GM18505 (cell line): Measurements from ENCODE around the gene RABGAP1.

Experiments
- ATAC-seq: cut with Tn5 transposase; IDR thresholded peaks from one replicate; pipeline ENCODE4 v1.9.1; 2021; ENCODE audit not compliant: unreplicated experiment
- POLR2A ChIP-seq: IDR thresholded peaks from 4 replicates; pipeline ENCODE4 v1.6.1; 2011; ENCODE audit warnings: borderline replicate concordance; ENCODE audit not compliant: insufficient read depth, insufficient read length; ENCODE audit errors: extremely low read depth

Gene RABGAP1

DNA sequence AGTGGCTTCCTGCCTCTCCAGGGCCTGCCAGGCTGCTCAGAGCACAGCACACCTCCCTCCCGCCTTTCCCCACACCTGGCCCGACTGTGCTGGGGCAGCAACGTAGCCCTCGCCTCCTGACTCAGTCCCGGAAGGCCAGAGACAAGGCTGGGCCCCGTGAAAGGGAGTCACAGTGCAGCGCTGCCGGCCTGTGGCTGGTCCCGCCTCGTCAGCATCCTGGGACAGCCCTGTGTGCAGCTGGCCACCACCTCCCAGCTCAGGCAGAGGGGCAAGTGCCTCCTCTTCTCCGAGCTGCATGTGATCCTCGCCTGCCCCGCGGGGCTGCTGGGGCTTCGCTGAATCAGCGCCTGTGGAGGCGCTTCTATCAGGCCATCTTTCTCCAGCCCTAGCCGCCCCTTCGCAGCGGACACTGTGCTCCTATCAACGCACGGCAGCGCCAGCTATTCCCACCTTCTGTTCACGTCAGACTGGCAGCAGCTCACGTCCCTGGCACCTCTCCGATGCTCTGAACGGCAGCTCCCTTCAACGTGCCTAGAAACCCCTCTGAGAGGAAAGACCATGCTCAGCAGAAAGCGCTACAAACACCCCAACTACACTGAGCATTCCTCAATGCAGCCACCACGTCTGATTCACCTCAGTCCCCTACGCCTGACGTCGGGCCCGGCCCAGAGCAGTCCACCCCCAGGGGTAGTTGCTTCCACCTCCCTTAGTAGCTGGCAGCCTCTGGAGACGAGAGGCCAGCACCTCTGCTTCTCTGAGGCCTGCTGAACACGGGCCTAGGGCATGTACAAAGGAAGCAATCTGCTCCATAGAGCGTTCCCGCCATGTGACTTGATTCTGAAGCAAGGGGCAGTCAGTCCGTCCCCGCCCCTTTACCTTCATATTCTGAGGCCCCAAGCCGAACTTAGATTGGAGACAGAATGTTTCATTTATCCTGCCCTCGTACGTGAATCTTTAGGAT, 171.5 kb downstream of the RABGAP1 start:
- TF ChIP-seq POLR2A: no peak
- no peak for ATAC-seq

DNA sequence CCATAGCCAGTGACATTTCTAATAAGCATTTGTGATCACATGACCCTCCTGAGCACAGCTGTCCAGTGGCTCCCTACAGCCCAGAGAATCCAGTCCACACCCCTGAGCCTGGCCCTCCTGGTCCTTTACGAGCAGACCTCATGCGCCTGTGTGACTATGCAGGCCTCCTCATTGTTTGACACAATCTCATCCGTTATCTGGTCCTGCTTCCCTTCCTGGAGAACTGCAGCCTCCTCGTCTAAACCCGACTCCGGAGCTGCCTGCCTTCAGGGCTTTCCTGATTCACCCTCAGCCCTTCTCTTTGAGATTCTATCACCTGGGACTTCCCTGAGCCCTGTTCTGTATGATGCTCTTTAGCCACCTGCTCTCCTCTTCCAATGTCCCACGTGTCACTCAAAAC, 172.4 kb downstream of the RABGAP1 start:
- no peak for TF ChIP-seq POLR2A
- ATAC-seq: no peak

DNA sequence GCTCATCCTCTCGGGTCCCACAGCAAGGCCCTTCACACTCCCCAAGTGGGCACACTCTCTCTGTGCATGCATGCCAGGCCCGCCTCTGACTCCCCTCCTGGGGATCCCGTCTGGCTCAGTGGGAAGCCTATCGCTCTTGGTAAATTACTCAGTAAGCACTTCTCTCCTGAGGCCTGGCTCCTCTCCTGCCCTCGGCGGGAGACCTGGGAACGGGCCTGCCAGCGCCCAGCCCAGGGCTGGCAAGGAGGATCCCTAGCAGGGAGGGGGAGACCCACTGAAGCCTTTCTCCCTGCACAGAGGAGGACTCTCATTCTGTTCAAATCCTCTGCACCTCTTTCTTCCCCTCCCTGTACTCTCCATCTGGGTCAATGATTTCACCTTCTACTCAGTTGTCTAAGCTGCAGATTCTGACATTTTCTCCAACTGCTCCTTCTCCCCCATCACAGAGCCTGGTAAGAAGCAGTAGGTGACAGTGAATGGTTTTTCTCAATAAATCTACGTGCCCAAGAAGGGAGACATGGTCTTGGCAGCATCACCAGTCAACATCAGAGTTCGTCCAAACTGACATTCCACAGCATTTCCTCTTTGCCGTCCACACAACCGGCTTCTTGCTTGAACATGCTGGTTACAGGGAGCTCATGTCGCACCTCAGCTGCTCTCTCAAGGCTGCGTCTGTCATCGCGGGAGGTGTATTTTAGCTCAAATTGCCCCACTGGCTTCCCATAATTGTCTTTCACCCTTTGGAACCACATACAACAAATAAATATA, 174.5 kb downstream of the RABGAP1 start:
- TF ChIP-seq POLR2A: no peak
- no peak for ATAC-seq

DNA sequence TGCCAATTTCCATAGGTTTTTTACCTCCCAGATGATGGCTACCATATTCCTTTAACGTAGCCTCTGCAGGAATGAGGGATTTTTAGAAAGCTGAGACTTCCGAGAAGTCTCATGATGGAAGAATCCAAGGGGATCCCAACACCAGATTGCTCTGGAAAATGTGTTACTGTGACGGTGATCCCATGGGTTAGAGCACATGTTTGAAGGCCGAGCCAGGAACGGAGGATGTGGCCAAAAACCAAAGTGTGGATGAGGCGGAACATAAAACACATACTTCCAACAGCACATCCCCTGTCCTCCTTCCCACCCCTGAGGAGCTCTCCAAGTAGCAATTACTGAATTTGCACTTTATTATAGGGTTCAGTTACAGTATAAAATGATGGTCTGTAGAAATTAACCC, 175.2 kb downstream of the RABGAP1 start:
- no peak for TF ChIP-seq POLR2A
- no peak for ATAC-seq

DNA sequence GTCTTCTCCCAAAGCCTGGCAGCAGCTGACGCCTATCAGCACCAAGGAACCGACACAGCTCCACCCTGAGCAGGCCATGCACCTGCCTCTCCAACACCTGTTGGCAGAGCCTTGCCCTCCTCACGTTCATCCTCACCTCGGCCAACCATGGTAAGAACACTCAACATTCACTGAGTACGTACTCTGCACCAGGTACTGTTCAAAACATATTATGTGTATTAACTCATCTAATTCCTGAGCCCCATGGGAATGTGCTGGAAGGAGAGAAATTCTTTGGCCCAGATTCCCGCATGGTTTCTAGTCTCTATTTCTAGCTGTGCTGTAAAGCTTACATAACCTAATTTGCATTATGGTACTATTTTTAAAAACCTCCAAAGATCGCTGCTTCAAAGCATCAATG, 178.7 kb downstream of the RABGAP1 start:
- no peak for ATAC-seq

DNA sequence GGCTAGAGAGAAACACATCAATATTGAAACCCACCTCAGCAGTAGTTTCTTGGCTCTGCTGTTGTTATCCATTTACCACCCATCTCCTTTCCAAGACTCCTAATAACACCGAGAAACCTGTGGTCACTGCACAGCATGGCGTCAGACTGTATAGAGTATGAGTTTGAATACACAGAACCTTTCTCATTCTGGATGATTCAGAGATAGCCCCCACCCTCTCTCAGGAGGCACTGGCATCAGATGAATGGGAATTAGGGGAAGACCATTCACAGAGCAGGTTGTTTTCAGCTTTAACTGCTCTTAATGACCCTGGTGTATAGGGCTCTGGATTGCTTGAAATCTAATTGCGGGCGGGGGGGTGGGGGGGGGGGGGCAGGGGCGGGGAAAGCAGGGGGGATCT, 179.3 kb downstream of the RABGAP1 start:
- no peak for TF ChIP-seq POLR2A

More for the DNA sequence above, 178.7 kb downstream of the RABGAP1 start:
- no peak for TF ChIP-seq POLR2A

DNA sequence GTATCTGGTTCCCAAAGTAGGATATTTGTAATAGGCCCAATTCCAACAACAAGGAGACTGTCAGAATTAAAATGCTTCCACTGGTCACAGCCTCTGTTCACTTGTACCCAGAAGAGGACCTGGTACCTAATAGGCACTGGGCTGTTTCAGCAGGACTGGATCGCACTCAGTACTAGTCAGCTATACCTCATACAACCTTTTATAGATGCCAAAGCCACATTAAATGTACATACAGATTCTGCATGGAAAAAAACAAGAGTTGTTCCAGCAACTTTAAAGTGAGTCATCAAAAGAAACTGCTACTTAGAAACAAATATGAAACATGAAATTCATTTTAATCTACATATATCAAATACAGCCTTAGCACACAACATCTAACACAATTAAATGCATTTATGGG, 180.1 kb downstream of the RABGAP1 start:
- ATAC-seq: no peak
- no peak for TF ChIP-seq POLR2A

More for the DNA sequence above, 179.3 kb downstream of the RABGAP1 start:
- no peak for ATAC-seq

DNA sequence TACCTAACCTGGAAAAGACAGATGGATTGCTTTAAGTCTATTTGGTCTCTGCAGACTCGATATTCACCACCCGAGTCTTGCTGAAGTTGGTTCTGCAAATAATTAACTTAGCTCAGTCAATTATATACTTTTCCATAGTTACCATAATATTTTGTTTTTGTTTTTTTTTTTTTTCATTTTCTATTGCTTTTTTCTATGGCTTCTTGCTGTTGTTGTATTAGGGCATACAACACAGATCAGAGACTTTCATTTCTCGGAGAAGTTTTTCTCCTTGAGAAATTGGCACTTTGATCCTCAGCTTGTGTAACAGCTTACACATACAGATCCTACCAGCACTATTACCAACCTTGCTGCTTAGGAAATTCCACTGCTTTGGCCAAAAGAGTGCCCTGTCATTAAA, 180.6 kb downstream of the RABGAP1 start:
- ATAC-seq: no peak
- TF ChIP-seq POLR2A: no peak

DNA sequence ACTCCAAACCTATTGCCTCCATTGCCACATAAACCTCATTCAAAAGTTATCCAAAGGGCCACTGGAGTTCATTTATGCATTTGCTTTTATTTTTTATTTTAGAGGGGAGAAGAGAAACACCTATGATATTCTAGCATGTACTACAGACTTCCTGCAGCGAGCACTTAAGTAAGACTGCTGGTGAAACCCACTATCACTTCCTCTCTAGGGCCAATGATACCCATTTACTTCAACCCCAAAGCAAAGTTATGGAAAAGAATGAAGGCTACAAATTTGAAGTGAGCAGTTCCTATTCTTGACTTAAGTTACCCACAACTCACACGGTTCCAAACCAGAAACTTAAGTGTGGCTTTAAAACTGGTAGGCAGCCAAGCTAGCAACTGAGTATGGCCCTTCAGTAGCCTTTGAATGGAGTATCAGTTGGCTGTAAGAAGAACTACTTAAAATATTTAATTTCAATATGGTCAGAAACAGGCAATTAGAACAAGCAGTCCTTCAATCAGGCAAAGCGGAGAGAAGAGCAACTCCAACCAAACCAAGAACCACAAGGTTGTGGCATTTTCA, 186.8 kb downstream of the RABGAP1 start:
- TF ChIP-seq POLR2A: no peak
- ATAC-seq: no peak

DNA sequence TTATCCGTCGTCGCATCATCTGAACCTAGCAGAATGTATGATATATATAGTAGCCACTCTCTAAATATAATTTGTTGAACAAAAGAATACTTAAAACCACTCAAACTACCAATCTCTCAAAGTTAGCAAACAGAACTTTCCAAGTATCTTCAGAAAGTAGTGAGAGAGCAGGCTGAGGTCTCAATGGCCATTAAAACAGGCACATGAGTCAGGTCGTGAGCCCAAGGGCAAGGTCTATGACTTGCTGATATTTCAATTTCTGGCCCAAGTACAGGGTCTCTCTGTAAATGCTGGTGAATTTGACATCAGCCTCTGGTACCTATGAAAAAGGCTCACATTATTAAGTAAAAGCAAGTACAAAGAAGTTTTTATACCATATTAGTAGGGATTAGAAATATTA, 187.8 kb downstream of the RABGAP1 start:
- ATAC-seq: no peak
- no peak for TF ChIP-seq POLR2A

DNA sequence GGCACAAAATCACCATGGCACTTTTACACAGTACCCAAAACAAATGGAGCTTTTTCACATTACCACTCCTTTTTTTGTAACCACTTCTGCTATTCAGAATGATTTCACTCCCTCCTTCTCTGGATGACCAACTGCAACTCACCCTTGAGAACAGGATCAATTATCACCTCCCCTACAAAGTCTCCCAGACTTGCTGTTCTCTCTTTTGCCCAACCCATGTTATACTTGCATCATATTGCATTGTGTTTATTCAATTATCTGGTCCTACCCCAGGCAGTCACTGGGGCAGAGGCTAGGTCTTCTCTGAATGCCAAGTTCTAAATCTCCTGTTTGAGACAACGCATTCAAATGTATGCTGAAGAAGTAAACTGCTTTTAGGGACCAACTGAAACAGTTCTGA, 188.6 kb downstream of the RABGAP1 start:
- no peak for ATAC-seq
- TF ChIP-seq POLR2A: no peak

DNA sequence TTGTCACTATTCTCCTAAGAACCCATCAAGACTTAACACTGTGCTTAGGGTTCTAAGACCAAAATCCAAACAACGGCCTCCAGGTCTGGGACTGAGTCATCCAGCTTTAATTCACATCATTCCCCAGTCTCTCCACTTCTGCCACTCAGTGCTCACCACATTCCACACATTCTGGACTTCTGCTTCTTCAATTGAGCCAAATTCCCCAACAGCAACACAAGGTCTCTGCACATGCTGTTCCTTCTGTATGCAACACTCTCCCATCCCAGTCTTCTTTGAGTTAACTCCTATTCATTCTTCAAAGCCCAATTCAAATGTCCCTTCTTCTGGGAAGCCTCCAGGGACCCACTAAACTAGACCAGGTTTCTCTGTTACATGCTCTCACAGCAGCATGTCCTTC, 190.4 kb downstream of the RABGAP1 start:
- TF ChIP-seq POLR2A: no peak
- ATAC-seq: no peak

DNA sequence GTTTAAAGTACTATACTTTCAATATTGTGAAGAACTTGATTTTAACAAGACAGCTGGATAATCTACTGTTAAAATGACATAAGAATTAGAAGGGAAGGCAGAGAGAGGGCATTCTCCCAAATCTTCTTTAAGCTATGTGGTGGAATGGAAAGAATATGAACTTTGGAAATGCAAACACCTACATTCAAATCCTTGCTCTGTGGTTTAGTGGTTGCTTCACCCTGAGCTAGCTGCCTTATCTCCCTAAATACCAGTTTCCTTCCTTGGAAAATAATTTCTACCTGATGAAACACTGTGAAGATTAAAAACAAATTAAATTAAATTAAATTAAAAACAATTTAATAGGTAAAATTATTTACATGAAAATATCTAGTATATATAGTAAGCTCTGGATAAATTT, 191.2 kb downstream of the RABGAP1 start:
- no peak for TF ChIP-seq POLR2A
- no peak for ATAC-seq

DNA sequence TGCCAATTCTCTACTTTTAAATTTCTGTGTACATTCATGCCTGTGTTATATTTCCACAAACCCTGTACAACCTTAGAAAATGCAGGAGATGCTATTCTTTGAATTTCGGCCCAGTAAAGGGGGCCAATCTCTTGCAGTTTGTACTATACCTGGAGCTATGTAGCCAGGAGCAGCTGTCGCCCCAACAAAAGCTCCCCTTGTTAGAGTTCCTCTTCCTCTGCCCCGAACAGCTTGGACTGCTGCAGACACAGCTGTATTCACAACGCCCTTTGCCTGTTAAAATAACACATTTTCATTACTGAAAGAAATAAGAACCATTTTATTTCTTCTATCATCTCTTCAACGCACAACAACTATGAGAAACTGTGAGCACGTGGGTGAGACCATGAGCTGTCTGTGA, 191.9 kb downstream of the RABGAP1 start:
- TF ChIP-seq POLR2A: no peak
- ATAC-seq: no peak

DNA sequence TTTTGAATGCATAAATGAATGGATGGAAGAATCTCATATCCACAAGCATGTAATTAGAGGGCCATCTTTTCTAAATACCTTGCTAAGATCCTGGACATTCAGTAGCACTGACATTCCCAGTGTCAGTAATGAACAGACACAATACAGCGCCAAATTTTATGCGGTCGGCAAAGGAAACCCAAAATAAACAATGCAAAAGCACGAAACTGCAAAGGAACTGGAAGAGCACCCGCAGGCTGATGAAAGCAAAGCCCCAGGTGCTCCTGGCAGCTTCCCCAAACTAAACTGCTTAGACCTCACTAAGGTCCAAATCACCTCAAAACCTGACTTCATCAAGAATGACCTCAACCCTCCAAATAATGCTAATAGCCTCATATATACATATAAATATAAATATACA, 194.6 kb downstream of the RABGAP1 start:
- no peak for TF ChIP-seq POLR2A
- ATAC-seq: no peak
